Keratinocyte (primary cell): ENCODE measurements around the gene MELK.
"Not testable (repeated sequence)": the region's sequence is repeated elsewhere in the genome, so short reads cannot be mapped to it uniquely, and the experiment has no call there.

Experiments
- CTCF ChIP-seq, 3 experiments: IDR thresholded peaks in 1 of 3; conservative IDR thresholded peaks in 1 of 3; optimal IDR thresholded peaks in 1 of 3; 2 replicates in 2 of 3; 3 replicates in 1 of 3; pipeline versions ENCODE3 to v1.5.1; 2011; ENCODE audit warnings: low read length in 3 of 3, mild to moderate bottlenecking in 3 of 3, moderate library complexity in 2 of 3, control low read depth in 1 of 3, inconsistent platforms in 1 of 3; ENCODE audit not compliant: insufficient read depth in 2 of 3; ENCODE audit errors: extremely low read depth in 1 of 3
- EZH2 ChIP-seq: IDR thresholded peaks from one replicate; pipeline ENCODE4 v1.6.1; 2012; ENCODE audit warnings: inconsistent platforms, mild to moderate bottlenecking, low read length, moderate library complexity

- not testable (repeated sequence) for TF ChIP-seq CTCF (optimal IDR thresholded peaks at IDR 0.05 in 1 of 3, IDR thresholded peaks at IDR 0.05 in 1 of 3, conservative IDR thresholded peaks at IDR 0.05 in 1 of 3; ENCODE audit: extremely low read depth in 1 of 3, insufficient read depth in 2 of 3, low read length in 3 of 3); EZH2
Observed at GRCh38 chr9:36550631-36551098, 22.0 kb upstream of the MELK start.
